ENCODE results near the gene AQP7. TPM values are rescaled to one million over a fixed set of nuclear protein-coding genes. Genes with fewer than 3 reads are reported as not detected.

The AQP7 gene
- polyA plus RNA-seq, 1 donor from 2014 or later = not detected

DNA sequence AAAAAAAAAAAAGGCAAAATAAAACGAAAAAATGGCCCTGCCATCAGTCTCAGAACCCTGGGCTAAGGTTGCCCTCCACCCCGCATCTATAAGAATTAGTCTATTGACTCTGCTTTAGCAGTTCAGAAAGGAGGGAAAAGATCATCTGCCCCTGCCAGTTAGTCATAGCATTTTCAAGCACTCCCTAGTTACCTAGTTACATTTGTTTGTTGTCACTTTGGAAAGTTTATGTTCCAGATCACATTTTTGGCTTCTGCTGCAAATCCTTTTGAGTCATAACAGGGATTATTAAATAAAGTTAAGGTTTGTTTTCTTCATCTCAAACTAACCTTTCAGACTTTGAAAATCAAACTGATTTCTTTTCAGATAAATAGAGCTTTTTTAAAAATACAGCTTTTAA is 52.1 kb downstream of the AQP7 start:
- H3F3A ChIP-seq (ENCODE audit: insufficient read depth, low read length, poor library complexity, severe bottlenecking) = no peaks in the 10 kb centered on the region
- H3K27ac ChIP-seq (ENCODE audit: low read length) = no peak overlapping the region
- H3K27me3 ChIP-seq (ENCODE audit: insufficient read depth, low read depth, low read length) = no peaks in the 10 kb centered on the region
- no peak overlapping the region for H3K4me3 ChIP-seq (ENCODE audit: low read length)
- H3K4me2 ChIP-seq (ENCODE audit: low read length) = no peak overlapping the region
- no peaks in the 10 kb centered on the region for H3K9me3 ChIP-seq (ENCODE audit: low read length)
- no peak overlapping the region for H2AFZ ChIP-seq (ENCODE audit: low read depth, low read length)
- no peaks in the 10 kb centered on the region for H4K20me1 ChIP-seq (ENCODE audit: insufficient read depth)
- H3K9ac ChIP-seq (ENCODE audit: low read length) = no peak overlapping the region
- H3K79me2 ChIP-seq (replicated peaks; ENCODE audit: insufficient read depth, low read length) = no peaks in the 10 kb centered on the region
- TF ChIP-seq, protein P1, sequence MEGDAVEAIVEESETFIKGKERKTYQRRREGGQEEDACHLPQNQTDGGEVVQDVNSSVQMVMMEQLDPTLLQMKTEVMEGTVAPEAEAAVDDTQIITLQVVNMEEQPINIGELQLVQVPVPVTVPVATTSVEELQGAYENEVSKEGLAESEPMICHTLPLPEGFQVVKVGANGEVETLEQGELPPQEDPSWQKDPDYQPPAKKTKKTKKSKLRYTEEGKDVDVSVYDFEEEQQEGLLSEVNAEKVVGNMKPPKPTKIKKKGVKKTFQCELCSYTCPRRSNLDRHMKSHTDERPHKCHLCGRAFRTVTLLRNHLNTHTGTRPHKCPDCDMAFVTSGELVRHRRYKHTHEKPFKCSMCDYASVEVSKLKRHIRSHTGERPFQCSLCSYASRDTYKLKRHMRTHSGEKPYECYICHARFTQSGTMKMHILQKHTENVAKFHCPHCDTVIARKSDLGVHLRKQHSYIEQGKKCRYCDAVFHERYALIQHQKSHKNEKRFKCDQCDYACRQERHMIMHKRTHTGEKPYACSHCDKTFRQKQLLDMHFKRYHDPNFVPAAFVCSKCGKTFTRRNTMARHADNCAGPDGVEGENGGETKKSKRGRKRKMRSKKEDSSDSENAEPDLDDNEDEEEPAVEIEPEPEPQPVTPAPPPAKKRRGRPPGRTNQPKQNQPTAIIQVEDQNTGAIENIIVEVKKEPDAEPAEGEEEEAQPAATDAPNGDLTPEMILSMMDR (IDR thresholded peaks at IDR 0.05; ENCODE audit: poor library complexity, severe bottlenecking) = no peak
- TF ChIP-seq RAD21 (conservative IDR thresholded peaks at IDR 0.05) (no peak), SMC3 (conservative IDR thresholded peaks at IDR 0.05; ENCODE audit: poor library complexity) (no peak), MXI1 (conservative IDR thresholded peaks at IDR 0.05; ENCODE audit: poor library complexity, severe bottlenecking) (no peak), TAF1 (IDR thresholded peaks at IDR 0.05; ENCODE audit: low read depth) (no peak), EP300 (conservative IDR thresholded peaks at IDR 0.05; ENCODE audit: poor library complexity, severe bottlenecking) (no peak), EZH2 (IDR thresholded peaks at IDR 0.05; ENCODE audit: borderline replicate concordance, insufficient read depth, low read length, poor library complexity, severe bottlenecking) (no peak), POLR2AphosphoS5 (IDR thresholded peaks at IDR 0.05) (no peak)
- TF ChIP-seq, protein P2, sequence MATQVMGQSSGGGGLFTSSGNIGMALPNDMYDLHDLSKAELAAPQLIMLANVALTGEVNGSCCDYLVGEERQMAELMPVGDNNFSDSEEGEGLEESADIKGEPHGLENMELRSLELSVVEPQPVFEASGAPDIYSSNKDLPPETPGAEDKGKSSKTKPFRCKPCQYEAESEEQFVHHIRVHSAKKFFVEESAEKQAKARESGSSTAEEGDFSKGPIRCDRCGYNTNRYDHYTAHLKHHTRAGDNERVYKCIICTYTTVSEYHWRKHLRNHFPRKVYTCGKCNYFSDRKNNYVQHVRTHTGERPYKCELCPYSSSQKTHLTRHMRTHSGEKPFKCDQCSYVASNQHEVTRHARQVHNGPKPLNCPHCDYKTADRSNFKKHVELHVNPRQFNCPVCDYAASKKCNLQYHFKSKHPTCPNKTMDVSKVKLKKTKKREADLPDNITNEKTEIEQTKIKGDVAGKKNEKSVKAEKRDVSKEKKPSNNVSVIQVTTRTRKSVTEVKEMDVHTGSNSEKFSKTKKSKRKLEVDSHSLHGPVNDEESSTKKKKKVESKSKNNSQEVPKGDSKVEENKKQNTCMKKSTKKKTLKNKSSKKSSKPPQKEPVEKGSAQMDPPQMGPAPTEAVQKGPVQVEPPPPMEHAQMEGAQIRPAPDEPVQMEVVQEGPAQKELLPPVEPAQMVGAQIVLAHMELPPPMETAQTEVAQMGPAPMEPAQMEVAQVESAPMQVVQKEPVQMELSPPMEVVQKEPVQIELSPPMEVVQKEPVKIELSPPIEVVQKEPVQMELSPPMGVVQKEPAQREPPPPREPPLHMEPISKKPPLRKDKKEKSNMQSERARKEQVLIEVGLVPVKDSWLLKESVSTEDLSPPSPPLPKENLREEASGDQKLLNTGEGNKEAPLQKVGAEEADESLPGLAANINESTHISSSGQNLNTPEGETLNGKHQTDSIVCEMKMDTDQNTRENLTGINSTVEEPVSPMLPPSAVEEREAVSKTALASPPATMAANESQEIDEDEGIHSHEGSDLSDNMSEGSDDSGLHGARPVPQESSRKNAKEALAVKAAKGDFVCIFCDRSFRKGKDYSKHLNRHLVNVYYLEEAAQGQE (IDR thresholded peaks at IDR 0.05; ENCODE audit: borderline replicate concordance) = no peak
- no peaks in the 10 kb centered on the region for H3K9me2 ChIP-seq (ENCODE audit: insufficient read depth, low read length)
- peaks cover 10% of the 10 kb centered on the region for H3K36me3 ChIP-seq (ENCODE audit: insufficient read depth, low read length)

DNA sequence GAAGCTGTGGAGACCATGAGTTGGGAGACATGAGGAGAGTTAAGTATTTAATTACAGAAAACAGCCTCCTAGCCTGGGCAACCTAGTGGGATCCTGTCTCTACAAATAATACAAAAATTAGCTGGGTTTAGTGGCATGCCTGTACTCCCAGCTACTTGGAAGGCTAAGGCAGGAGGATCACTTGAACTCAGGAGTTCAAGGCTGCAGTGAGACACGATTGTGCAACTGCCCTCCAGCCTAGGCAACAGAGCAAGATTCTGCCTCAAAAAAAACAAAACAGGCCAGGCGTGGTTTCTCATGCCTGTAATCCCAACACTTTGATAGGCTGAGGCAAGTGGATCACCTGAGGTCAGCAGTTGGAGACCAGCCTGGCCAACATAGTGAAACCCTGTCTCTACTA is 52.6 kb downstream of the AQP7 start:
- TF ChIP-seq SMC3 (conservative IDR thresholded peaks at IDR 0.05; ENCODE audit: poor library complexity) (no peak), EZH2 (IDR thresholded peaks at IDR 0.05; ENCODE audit: borderline replicate concordance, insufficient read depth, low read length, poor library complexity, severe bottlenecking) (no peak)
- TF ChIP-seq, protein P2 (IDR thresholded peaks at IDR 0.05; ENCODE audit: borderline replicate concordance) = no peak
- peaks cover 5% of the 10 kb centered on the region for H3K36me3 ChIP-seq (ENCODE audit: insufficient read depth, low read length)
- no peaks in the 10 kb centered on the region for H3K9me2 ChIP-seq (ENCODE audit: insufficient read depth, low read length)
- H3K9me3 ChIP-seq (ENCODE audit: low read length) = no peaks in the 10 kb centered on the region
- no peak overlapping the region for H2AFZ ChIP-seq (ENCODE audit: low read depth, low read length)
- H3F3A ChIP-seq (ENCODE audit: insufficient read depth, low read length, poor library complexity, severe bottlenecking) = no peaks in the 10 kb centered on the region
- H4K20me1 ChIP-seq (ENCODE audit: insufficient read depth) = no peaks in the 10 kb centered on the region
- no peak overlapping the region for H3K4me2 ChIP-seq (ENCODE audit: low read length)
- no peak overlapping the region for H3K27ac ChIP-seq (ENCODE audit: low read length)
- H3K9ac ChIP-seq (ENCODE audit: low read length) = no peak overlapping the region
- no peak overlapping the region for H3K4me3 ChIP-seq (ENCODE audit: low read length)
- H3K79me2 ChIP-seq (replicated peaks; ENCODE audit: insufficient read depth, low read length) = no peaks in the 10 kb centered on the region
- no peaks in the 10 kb centered on the region for H3K27me3 ChIP-seq (ENCODE audit: insufficient read depth, low read depth, low read length)

All from neural cell (in vitro differentiated cells).